Progenitor cell of endocrine pancreas (in vitro differentiated cells): ENCODE results near the gene MRNIP. TPM values are rescaled to one million over a fixed set of nuclear protein-coding genes. Genes with fewer than 3 reads are reported as not detected.

Experiments
- DNase-seq: peaks from one replicate; pipeline ENCODE4 v3.0.0; 2021; ENCODE audit warnings: low spot score; ENCODE audit not compliant: unreplicated experiment
- H3K27ac Mint-ChIP-seq: 2 replicates; pipeline ENCODE4 v1.8.0; 2021; ENCODE audit warnings: mild to moderate bottlenecking, moderate library complexity, mixed read lengths
- H3K27me3 Mint-ChIP-seq: 2 replicates; pipeline ENCODE4 v1.8.0; 2021; ENCODE audit warnings: mixed read lengths
- H3K36me3 Mint-ChIP-seq: 2 replicates; pipeline ENCODE4 v1.8.0; 2022; ENCODE audit warnings: mixed read lengths; ENCODE audit not compliant: insufficient read depth
- H3K4me1 Mint-ChIP-seq: 2 replicates; pipeline ENCODE4 v1.8.0; 2021; ENCODE audit warnings: low read depth, mixed read lengths
- H3K4me3 Mint-ChIP-seq: 2 replicates; pipeline ENCODE4 v1.8.0; 2021; ENCODE audit warnings: low read depth, mild to moderate bottlenecking, moderate library complexity, mixed read lengths
- H3K9me3 Mint-ChIP-seq: 2 replicates; pipeline ENCODE4 v1.8.0; 2021; ENCODE audit warnings: low read depth, mixed read lengths
- CTCF ChIP-seq: fragments of 200-600 bp; sonication (generic); IDR thresholded peaks from one replicate; pipeline ENCODE4 v1.5.0; 2021; ENCODE audit warnings: antibody characterized with exemption, mild to moderate bottlenecking; ENCODE audit not compliant: unreplicated experiment
- total RNA-seq: library from RNA; stranded (reverse); gene quantifications from 2 replicates; pipeline ENCODE4 v1.2.1, GENCODE V29; 2021

MRNIP gene
- total RNA-seq, 1 donor from 2014 or later: 63.4 TPM

GRCh38 chr5:179886190-179886911, 27.7 kb upstream of the MRNIP start:
- H3K36me3 Mint-ChIP-seq: peaks cover 57% of the 10 kb centered on the region
- TF ChIP-seq CTCF: no peak
- H3K27me3 Mint-ChIP-seq: no peaks in the 10 kb centered on the region
- no peaks in the 10 kb centered on the region for H3K4me1 Mint-ChIP-seq
- no peak for DNase-seq
- peaks cover 25% of the 10 kb centered on the region for H3K9me3 Mint-ChIP-seq
- peak overlapping the region; percentile 25 for H3K27ac Mint-ChIP-seq
- H3K4me3 Mint-ChIP-seq: no peak overlapping the region

- Mint-ChIP-seq H3K27me3 (no peaks in the 10 kb centered on the region), H3K9me3 (peaks cover 25% of the 10 kb centered on the region), H3K36me3 (peaks cover 60% of the 10 kb centered on the region), H3K27ac (peak overlapping the region; percentile 25), H3K4me1 (no peaks in the 10 kb centered on the region), H3K4me3 (no peak overlapping the region)
- DNase-seq: no peak
- no peak for TF ChIP-seq CTCF
These were observed 27.0 kb upstream of the MRNIP start for GRCh38 chr5:179885491-179886090.

- Mint-ChIP-seq H3K9me3 (peaks cover 25% of the 10 kb centered on the region), H3K4me1 (no peaks in the 10 kb centered on the region), H3K36me3 (peaks cover 56% of the 10 kb centered on the region), H3K27me3 (no peaks in the 10 kb centered on the region), H3K27ac (no peak overlapping the region), H3K4me3 (no peak overlapping the region)
- no peak for DNase-seq
- no peak for TF ChIP-seq CTCF
These were observed 24.5 kb upstream of the MRNIP start for GRCh38 chr5:179883163-179883562.

- Mint-ChIP-seq H3K27ac (no peak overlapping the region), H3K4me3 (no peak overlapping the region), H3K27me3 (no peaks in the 10 kb centered on the region), H3K4me1 (no peaks in the 10 kb centered on the region), H3K9me3 (peaks cover 25% of the 10 kb centered on the region), H3K36me3 (peaks cover 56% of the 10 kb centered on the region)
- no peak for TF ChIP-seq CTCF
- DNase-seq: no peak
These were observed 23.7 kb upstream of the MRNIP start for GRCh38 chr5:179882338-179882737.

GRCh38 chr5:179880848-179881590, 22.4 kb upstream of the MRNIP start:
- H3K27me3 Mint-ChIP-seq: no peaks in the 10 kb centered on the region
- H3K9me3 Mint-ChIP-seq: peaks cover 24% of the 10 kb centered on the region
- no peak for DNase-seq
- TF ChIP-seq CTCF: no peak
- peaks cover 46% of the 10 kb centered on the region for H3K36me3 Mint-ChIP-seq
- no peak overlapping the region for H3K4me3 Mint-ChIP-seq
- no peak overlapping the region for H3K27ac Mint-ChIP-seq
- H3K4me1 Mint-ChIP-seq: no peaks in the 10 kb centered on the region
